Lung (tissue), 12 donors: ENCODE results near the gene FH. TPM values are rescaled to one million over a fixed set of nuclear protein-coding genes. Genes with fewer than 3 reads are reported as not detected.

ENCODE experiments used
- ATAC-seq: fragments of 200-7000 bp; cut with Tn5 transposase; one replicate; pipeline ENCODE4 v1.9.1; 2020; ENCODE audit warnings: moderate number of reproducible peaks; ENCODE audit not compliant: insufficient read depth, low FRiP score
- DNase-seq, 3 donors: peaks; one replicate each; pipeline ENCODE4 v3.0.0-alpha.2; 2013 to 2017
- H3K27ac ChIP-seq, 2 donors: one replicate each; pipeline ENCODE4 v1.5.1; 2013; ENCODE audit warnings: mild to moderate bottlenecking in 2 of 2, moderate library complexity in 2 of 2, control low read depth in 1 of 2, inconsistent platforms in 1 of 2, low read depth in 1 of 2, low read length in 1 of 2
- H3K27me3 ChIP-seq, 3 donors: one replicate each; pipeline ENCODE4 v1.5.1; 2013; ENCODE audit warnings: low read length in 2 of 3; ENCODE audit not compliant: control insufficient read depth in 3 of 3, insufficient read depth in 3 of 3
- H3K36me3 ChIP-seq, 4 donors: one replicate each; pipeline ENCODE4 v1.5.1; 2013; ENCODE audit warnings: low read length in 4 of 4, mild to moderate bottlenecking in 1 of 4, moderate library complexity in 1 of 4; ENCODE audit not compliant: control insufficient read depth in 4 of 4, insufficient read depth in 4 of 4
- H3K4me1 ChIP-seq, 5 donors: one replicate each; pipeline ENCODE4 v1.5.1; 2013; ENCODE audit warnings: low read length in 5 of 5, mild to moderate bottlenecking in 2 of 5, moderate library complexity in 1 of 5; ENCODE audit not compliant: control insufficient read depth in 5 of 5, insufficient read depth in 5 of 5
- H3K4me3 ChIP-seq: one replicate; pipeline ENCODE4 v1.5.1; 2013; ENCODE audit warnings: mild to moderate bottlenecking, control low read depth, moderate library complexity
- H3K9ac ChIP-seq, 2 donors: one replicate each; pipeline ENCODE4 v1.5.1; 2013; ENCODE audit warnings: low read length in 2 of 2, control low read depth in 1 of 2; ENCODE audit not compliant: insufficient read depth in 1 of 2
- H3K9me3 ChIP-seq, 4 donors: one replicate each; pipeline ENCODE4 v1.5.1; 2013; ENCODE audit warnings: low read length in 3 of 4, mild to moderate bottlenecking in 1 of 4, moderate library complexity in 1 of 4; ENCODE audit not compliant: control insufficient read depth in 4 of 4, insufficient read depth in 3 of 4
- CTCF ChIP-seq: IDR thresholded peaks from 2 replicates; pipeline ENCODE4 v1.5.1; 2012; ENCODE audit warnings: mild to moderate bottlenecking; ENCODE audit errors: control extremely low read depth, extremely low read depth
- WGBS, 2 donors: extraction: QIAGEN DNeasy Blood & Tissue Kit; methylation state at CpG; one replicate each; pipeline ENCODE4 v1.1.7; 2013; 5-methylcytosine and 5-hydroxymethylcytosine counted together
- polyA plus RNA-seq, 2 donors: library from polyadenylated mRNA; stranded (reverse); fragments of 200-250 nt; gene quantifications; one replicate each; pipeline ENCODE4 v1.2.1, GENCODE V29; 2013
- total RNA-seq, 2 donors: library from RNA; depleted of rRNA in 1 of 2; stranded (reverse); fragments of >200 nt in 1 of 2; gene quantifications; one replicate each; pipeline ENCODE4 v1.2.1, GENCODE V29; 2014 to 2021
- donor health status: control.
- donor health status: control.
- donor health status: Bipolar disorder and iron deficiency.
- donor health status: healthy.
- donor health status: DM: yes; HTN: yes; CAD: no.

Gene FH
- total and polyA plus RNA-seq, 4 donors, result 41.3 to 49.6 (median 43.4) TPM

- no peak for TF ChIP-seq CTCF
- H3K27me3 ChIP-seq, result no peaks in the 10 kb centered on the region
- H3K9ac ChIP-seq, result no peak overlapping the region
- peaks cover 0 to 7% (median 0%) of the 10 kb centered on the region in 4 donors for H3K9me3 ChIP-seq
- no peak for DNase-seq
- no peaks in the 10 kb centered on the region for H3K36me3 ChIP-seq
- ATAC-seq, result no peak
- H3K4me3 ChIP-seq, result no peak overlapping the region
- H3K4me1 ChIP-seq, result no peaks in the 10 kb centered on the region
- WGBS, 2 donors, result 54 to 57% methylated on average over 2 of the region's 2 CpGs
- no peak overlapping the region for H3K27ac ChIP-seq
These were observed 60.3 kb downstream of the FH start for GRCh38 chr1:241459186-241459802.

- no peaks in the 10 kb centered on the region for H3K27me3 ChIP-seq
- TF ChIP-seq CTCF, result no peak
- H3K9ac ChIP-seq, result no peak overlapping the region
- ATAC-seq, result no peak
- H3K36me3 ChIP-seq, result no peaks in the 10 kb centered on the region
- no peak for DNase-seq
- H3K9me3 ChIP-seq, result peaks cover 0 to 4% (median 0%) of the 10 kb centered on the region in 4 donors
- no peak overlapping the region for H3K4me3 ChIP-seq
- H3K4me1 ChIP-seq, result no peaks in the 10 kb centered on the region
- H3K27ac ChIP-seq, result no peak overlapping the region
These were observed 62.1 kb downstream of the FH start for GRCh38 chr1:241457421-241457820.

GRCh38 chr1:241456743-241457142, 62.8 kb downstream of the FH start:
- WGBS, 2 donors, result 87 to 100% methylated on average over 1 of the region's 1 CpG
- Histone ChIP-seq H3K27me3 (no peaks in the 10 kb centered on the region), H3K9ac (no peak overlapping the region), H3K4me3 (no peak overlapping the region), H3K9me3 (peaks cover 0 to 7% (median 0%) of the 10 kb centered on the region in 4 donors), H3K27ac (no peak overlapping the region), H3K36me3 (no peaks in the 10 kb centered on the region), H3K4me1 (no peaks in the 10 kb centered on the region)
- no peak for DNase-seq
- no peak for TF ChIP-seq CTCF
- ATAC-seq, result no peak

- no peak overlapping the region for H3K9ac ChIP-seq
- DNase-seq (no peak), ATAC-seq (no peak)
- H3K9me3 ChIP-seq, result peaks cover 0 to 7% (median 0%) of the 10 kb centered on the region in 4 donors
- H3K4me1 ChIP-seq, result no peaks in the 10 kb centered on the region
- WGBS, 2 donors, result 88 to 94% methylated on average over 1 of the region's 1 CpG
- no peaks in the 10 kb centered on the region for H3K36me3 ChIP-seq
- no peak overlapping the region for H3K27ac ChIP-seq
- no peaks in the 10 kb centered on the region for H3K27me3 ChIP-seq
- no peak overlapping the region for H3K4me3 ChIP-seq
- no peak for TF ChIP-seq CTCF
These were observed 65.8 kb downstream of the FH start for GRCh38 chr1:241453732-241454131.
